ENCODE data around the gene ARFGAP3.
A peak's percentile ranks its signal among the peaks of the same experiment; 100 is the strongest.

ARFGAP3 gene

GRCh38 chr22:42877158-42877557 lies 20.1 kb upstream of the ARFGAP3 start:
- Mint-ChIP-seq H3K4me3 (no peak overlapping the region), H3K36me3 (ENCODE audit: low read depth) (peaks cover 22% of the 10 kb centered on the region), H3K9me3 (no peaks in the 10 kb centered on the region), H3K27ac (no peak overlapping the region), H3K27me3 (no peaks in the 10 kb centered on the region), H3K4me1 (ENCODE audit: low read depth) (no peaks in the 10 kb centered on the region)

GRCh38 chr22:42876041-42876440 lies 19.0 kb upstream of the ARFGAP3 start:
- H3K4me1 Mint-ChIP-seq (ENCODE audit: low read depth): no peaks in the 10 kb centered on the region
- no peaks in the 10 kb centered on the region for H3K27me3 Mint-ChIP-seq
- no peak overlapping the region for H3K27ac Mint-ChIP-seq
- H3K4me3 Mint-ChIP-seq: no peak overlapping the region
- H3K9me3 Mint-ChIP-seq: no peaks in the 10 kb centered on the region
- peaks cover 22% of the 10 kb centered on the region for H3K36me3 Mint-ChIP-seq (ENCODE audit: low read depth)

- H3K4me1 Mint-ChIP-seq (ENCODE audit: low read depth): no peaks in the 10 kb centered on the region
- H3K27me3 Mint-ChIP-seq: no peaks in the 10 kb centered on the region
- no peaks in the 10 kb centered on the region for H3K9me3 Mint-ChIP-seq
- peaks cover 27% of the 10 kb centered on the region for H3K36me3 Mint-ChIP-seq (ENCODE audit: low read depth)
- no peak overlapping the region for H3K4me3 Mint-ChIP-seq
- no peak overlapping the region for H3K27ac Mint-ChIP-seq
Measured at GRCh38 chr22:42874010-42874409, 16.9 kb upstream of the ARFGAP3 start.

GRCh38 chr22:42873356-42873755 lies 16.3 kb upstream of the ARFGAP3 start:
- Mint-ChIP-seq H3K27me3 (no peaks in the 10 kb centered on the region), H3K36me3 (ENCODE audit: low read depth) (peaks cover 23% of the 10 kb centered on the region), H3K4me1 (ENCODE audit: low read depth) (no peaks in the 10 kb centered on the region), H3K27ac (no peak overlapping the region), H3K4me3 (no peak overlapping the region), H3K9me3 (no peaks in the 10 kb centered on the region)

DNA sequence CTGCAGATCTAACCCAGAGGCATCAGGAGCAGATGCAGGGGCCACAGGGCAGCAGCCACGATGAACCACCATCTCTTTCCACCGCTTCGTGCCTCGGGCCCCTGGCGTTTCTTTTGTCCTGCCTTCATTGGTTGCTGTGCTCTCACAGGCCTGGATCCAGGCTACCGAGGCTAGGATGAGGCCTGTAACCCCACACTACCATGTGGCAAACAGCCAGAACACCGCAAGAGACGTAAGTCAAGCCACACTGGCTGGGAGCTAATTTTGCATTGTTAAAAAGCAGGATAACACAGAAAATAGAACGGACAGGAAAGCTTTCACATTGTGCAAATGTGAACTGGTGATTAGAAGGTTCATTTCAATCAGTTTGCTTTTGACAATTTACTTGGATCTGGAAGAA lies 15.7 kb upstream of the ARFGAP3 start:
- Mint-ChIP-seq H3K4me3 (no peak overlapping the region), H3K27ac (no peak overlapping the region), H3K4me1 (ENCODE audit: low read depth) (no peaks in the 10 kb centered on the region), H3K27me3 (no peaks in the 10 kb centered on the region), H3K9me3 (no peaks in the 10 kb centered on the region), H3K36me3 (ENCODE audit: low read depth) (peaks cover 21% of the 10 kb centered on the region)

DNA sequence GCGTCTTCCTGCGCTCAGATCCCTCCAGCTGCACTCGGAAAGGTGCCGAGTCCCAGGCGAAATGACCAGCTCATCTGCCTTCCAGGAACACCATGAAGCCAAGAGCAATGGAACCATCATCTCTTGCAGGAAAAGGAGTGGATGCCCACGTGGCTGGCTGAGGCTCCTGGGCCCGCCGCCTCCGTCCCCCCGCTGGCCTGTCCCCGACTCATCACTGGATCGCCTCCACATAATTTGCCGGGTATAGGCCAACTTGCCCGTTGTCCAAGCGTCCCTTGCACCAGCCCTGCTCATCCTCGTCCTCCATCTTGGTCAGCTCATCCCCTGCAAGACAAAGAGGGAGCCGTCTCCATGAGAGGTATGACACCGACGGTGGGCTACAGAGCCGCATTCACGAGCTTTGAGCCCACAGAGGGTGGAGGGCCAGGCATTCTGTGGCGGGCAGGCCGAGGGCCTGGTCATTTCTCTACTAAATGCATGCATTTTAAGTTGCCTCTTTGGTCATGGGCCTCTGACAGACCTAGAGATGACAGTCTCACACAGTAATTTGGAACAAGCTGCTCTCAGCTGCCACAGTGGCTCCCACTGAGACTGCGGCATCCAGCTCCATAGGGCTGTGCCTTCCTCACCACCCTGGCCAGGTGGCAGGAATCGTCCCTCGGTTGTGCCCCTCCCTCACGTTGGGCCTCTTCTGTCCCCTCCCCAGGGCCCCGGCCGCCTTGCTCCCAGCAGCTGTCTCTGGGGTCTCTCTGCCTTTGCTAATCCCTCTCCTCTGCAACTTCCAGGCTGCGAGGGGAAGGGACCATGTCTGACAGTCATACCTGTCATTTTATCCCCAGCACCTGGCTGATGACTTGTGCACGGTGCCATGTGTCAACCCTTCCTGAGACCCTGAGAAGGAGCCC lies 14.3 kb upstream of the ARFGAP3 start:
- Mint-ChIP-seq H3K27me3 (no peaks in the 10 kb centered on the region), H3K9me3 (no peaks in the 10 kb centered on the region), H3K27ac (no peak overlapping the region), H3K36me3 (ENCODE audit: low read depth) (peaks cover 21% of the 10 kb centered on the region), H3K4me1 (ENCODE audit: low read depth) (no peaks in the 10 kb centered on the region), H3K4me3 (no peak overlapping the region)

GRCh38 chr22:42869888-42870480 lies 12.9 kb upstream of the ARFGAP3 start:
- peaks cover 19% of the 10 kb centered on the region for H3K36me3 Mint-ChIP-seq (ENCODE audit: low read depth)

DNA sequence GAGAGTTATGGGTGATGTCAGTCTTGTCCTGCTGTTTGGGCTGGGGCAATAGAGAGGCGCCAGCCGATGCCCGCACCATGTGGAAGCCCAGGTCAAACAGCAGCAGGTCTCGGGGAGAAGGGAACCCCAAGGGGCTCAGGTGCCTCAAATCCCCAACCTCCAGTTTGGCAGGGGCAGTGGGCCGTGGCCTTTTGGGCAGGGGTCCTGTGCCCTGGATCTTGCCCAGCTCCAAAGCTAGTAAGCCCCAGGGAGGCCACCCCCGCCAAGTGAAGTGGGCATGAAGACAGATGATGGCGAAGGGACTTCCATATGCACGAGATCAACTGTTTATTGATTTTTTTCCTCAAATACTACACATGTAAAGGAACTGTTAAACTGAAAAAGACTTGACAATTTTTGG lies 12.4 kb upstream of the ARFGAP3 start:
- Mint-ChIP-seq H3K27ac (no peak overlapping the region), H3K27me3 (no peaks in the 10 kb centered on the region), H3K36me3 (ENCODE audit: low read depth) (peaks cover 24% of the 10 kb centered on the region), H3K9me3 (no peaks in the 10 kb centered on the region), H3K4me3 (no peak overlapping the region), H3K4me1 (ENCODE audit: low read depth) (peaks cover 4% of the 10 kb centered on the region)

More at GRCh38 chr22:42869888-42870480, 12.9 kb upstream of the ARFGAP3 start:
- Mint-ChIP-seq H3K9me3 (no peaks in the 10 kb centered on the region), H3K27ac (no peak overlapping the region), H3K4me3 (no peak overlapping the region), H3K4me1 (ENCODE audit: low read depth) (no peaks in the 10 kb centered on the region), H3K27me3 (no peaks in the 10 kb centered on the region)

GRCh38 chr22:42868751-42869251 lies 11.7 kb upstream of the ARFGAP3 start:
- Mint-ChIP-seq H3K27ac (no peak overlapping the region), H3K27me3 (no peaks in the 10 kb centered on the region), H3K36me3 (ENCODE audit: low read depth) (peaks cover 24% of the 10 kb centered on the region), H3K4me3 (no peak overlapping the region), H3K4me1 (ENCODE audit: low read depth) (peaks cover 6% of the 10 kb centered on the region), H3K9me3 (no peaks in the 10 kb centered on the region)

GRCh38 chr22:42866100-42866499 lies 9.0 kb upstream of the ARFGAP3 start:
- Mint-ChIP-seq H3K27me3 (peaks cover 4% of the 10 kb centered on the region), H3K4me3 (no peak overlapping the region), H3K27ac (no peak overlapping the region), H3K4me1 (ENCODE audit: low read depth) (peaks cover 25% of the 10 kb centered on the region), H3K9me3 (peaks cover 9% of the 10 kb centered on the region), H3K36me3 (ENCODE audit: low read depth) (peaks cover 28% of the 10 kb centered on the region)

- H3K4me1 Mint-ChIP-seq (ENCODE audit: low read depth): peaks cover 31% of the 10 kb centered on the region
Measured at GRCh38 chr22:42865536-42865935, 8.5 kb upstream of the ARFGAP3 start.

GRCh38 chr22:42863349-42863961 lies 6.4 kb upstream of the ARFGAP3 start:
- H3K27ac Mint-ChIP-seq: peak overlapping the region; percentile 97
- peaks cover 35% of the 10 kb centered on the region for H3K4me1 Mint-ChIP-seq (ENCODE audit: low read depth)
- peaks cover 4% of the 10 kb centered on the region for H3K27me3 Mint-ChIP-seq
- peaks cover 18% of the 10 kb centered on the region for H3K36me3 Mint-ChIP-seq (ENCODE audit: low read depth)
- H3K4me3 Mint-ChIP-seq: peak overlapping the region; percentile 73
- H3K9me3 Mint-ChIP-seq: peaks cover 9% of the 10 kb centered on the region

More at GRCh38 chr22:42865536-42865935, 8.5 kb upstream of the ARFGAP3 start:
- Mint-ChIP-seq H3K36me3 (ENCODE audit: low read depth) (peaks cover 24% of the 10 kb centered on the region), H3K4me3 (no peak overlapping the region), H3K27ac (no peak overlapping the region), H3K27me3 (peaks cover 4% of the 10 kb centered on the region), H3K9me3 (peaks cover 9% of the 10 kb centered on the region)

DNA sequence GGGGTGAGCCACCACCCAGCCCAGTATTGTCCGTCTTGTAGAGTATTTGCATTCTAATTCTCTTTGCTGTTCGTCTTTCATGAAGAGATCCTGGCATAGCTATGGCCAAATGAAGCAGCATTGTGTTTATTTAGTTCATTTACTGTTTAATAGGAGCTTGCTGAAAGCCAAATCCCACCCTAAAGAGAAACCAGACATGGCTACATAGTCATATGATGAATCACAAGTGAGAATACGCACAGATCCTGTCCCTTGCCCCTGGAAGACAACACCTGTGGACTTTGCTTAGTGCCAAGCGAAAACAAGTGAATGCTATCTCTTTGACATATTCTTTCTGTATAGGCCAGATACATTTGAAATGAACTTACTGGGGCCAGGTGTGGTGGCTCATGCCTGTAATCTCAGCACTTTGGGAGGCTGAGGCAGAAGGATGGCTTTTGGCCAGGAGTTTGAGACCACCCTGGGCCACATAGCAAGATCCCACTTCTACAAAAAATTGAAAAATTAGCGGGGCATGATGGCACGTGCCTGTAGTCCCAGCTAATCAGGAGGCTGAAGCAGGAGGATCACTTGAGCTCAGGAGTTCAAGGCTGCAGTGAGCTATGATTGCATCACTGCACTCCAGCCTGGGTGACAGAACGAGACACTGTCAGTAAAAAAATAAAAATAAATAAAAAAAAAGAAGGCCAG lies 5.1 kb upstream of the ARFGAP3 start:
- Mint-ChIP-seq H3K4me3 (no peak overlapping the region), H3K27ac (peak overlapping the region; percentile 8), H3K4me1 (ENCODE audit: low read depth) (peaks cover 35% of the 10 kb centered on the region), H3K27me3 (peaks cover 4% of the 10 kb centered on the region), H3K36me3 (ENCODE audit: low read depth) (peaks cover 18% of the 10 kb centered on the region), H3K9me3 (peaks cover 9% of the 10 kb centered on the region)

DNA sequence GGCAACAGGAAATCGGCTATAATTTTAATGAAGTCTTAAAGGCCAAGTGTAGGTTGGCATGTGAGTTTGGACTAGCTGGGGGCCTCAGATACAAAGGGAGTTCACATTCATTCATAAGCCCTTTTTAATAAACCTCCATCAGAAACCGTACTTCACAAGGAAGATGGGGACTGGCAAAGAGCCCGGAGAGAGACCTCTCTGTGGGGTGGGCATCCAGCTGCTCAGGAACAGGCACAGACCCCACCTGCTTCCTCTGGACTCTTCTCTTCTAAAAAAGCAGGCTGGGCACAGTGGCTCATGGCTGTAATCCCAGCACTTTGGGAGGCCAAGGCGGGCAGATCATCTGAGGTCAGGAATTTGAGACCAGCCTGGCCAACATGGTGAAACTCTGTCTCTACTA lies 3.9 kb upstream of the ARFGAP3 start:
- Mint-ChIP-seq H3K27me3 (peaks cover 4% of the 10 kb centered on the region), H3K9me3 (peaks cover 9% of the 10 kb centered on the region), H3K36me3 (ENCODE audit: low read depth) (peaks cover 18% of the 10 kb centered on the region), H3K27ac (no peak overlapping the region), H3K4me1 (ENCODE audit: low read depth) (peaks cover 38% of the 10 kb centered on the region), H3K4me3 (no peak overlapping the region)

All from stimulated activated naive CD8-positive, alpha-beta T cell treated with anti-CD3 and anti-CD28 coated beads, Interleukin-15, Interleukin-2, amounts not matched to agents 100 ng/mL and 50 ng/mL, for 24 hours (primary cell).